GM23248 (cell line): ENCODE results near the gene ALDOA.

Experiments
- EZH2 ChIP-seq: fragments of 200-600 bp; sonication (generic); IDR thresholded peaks from 2 replicates; pipeline ENCODE4 v1.6.1; 2018; ENCODE audit warnings: antibody characterized with exemption, mild to moderate bottlenecking; ENCODE audit not compliant: insufficient read depth, poor library complexity, severe bottlenecking
- EZH2phosphoT487 ChIP-seq: fragments of 200-600 bp; sonication (generic); IDR thresholded peaks from 2 replicates; pipeline ENCODE4 v1.6.1; 2018; ENCODE audit warnings: antibody characterized with exemption, moderate library complexity, mild to moderate bottlenecking, low read depth; ENCODE audit not compliant: insufficient read depth

GRCh38 chr16:30063893-30064728 is 1.4 kb upstream of the ALDOA start:
- TF ChIP-seq EZH2phosphoT487, result no peak
- TF ChIP-seq EZH2, result no peak
